Measurements from ENCODE around the gene ZP1. TPM values are rescaled to one million over a fixed set of nuclear protein-coding genes. Genes with fewer than 3 reads are reported as not detected.

Gene ZP1
- total and polyA plus RNA-seq, 2 of the 13 experiments (the other 11 are each of a cell fraction or from before 2014, with no cell fraction given) = 0.16 TPM; not detected in 1

DNA sequence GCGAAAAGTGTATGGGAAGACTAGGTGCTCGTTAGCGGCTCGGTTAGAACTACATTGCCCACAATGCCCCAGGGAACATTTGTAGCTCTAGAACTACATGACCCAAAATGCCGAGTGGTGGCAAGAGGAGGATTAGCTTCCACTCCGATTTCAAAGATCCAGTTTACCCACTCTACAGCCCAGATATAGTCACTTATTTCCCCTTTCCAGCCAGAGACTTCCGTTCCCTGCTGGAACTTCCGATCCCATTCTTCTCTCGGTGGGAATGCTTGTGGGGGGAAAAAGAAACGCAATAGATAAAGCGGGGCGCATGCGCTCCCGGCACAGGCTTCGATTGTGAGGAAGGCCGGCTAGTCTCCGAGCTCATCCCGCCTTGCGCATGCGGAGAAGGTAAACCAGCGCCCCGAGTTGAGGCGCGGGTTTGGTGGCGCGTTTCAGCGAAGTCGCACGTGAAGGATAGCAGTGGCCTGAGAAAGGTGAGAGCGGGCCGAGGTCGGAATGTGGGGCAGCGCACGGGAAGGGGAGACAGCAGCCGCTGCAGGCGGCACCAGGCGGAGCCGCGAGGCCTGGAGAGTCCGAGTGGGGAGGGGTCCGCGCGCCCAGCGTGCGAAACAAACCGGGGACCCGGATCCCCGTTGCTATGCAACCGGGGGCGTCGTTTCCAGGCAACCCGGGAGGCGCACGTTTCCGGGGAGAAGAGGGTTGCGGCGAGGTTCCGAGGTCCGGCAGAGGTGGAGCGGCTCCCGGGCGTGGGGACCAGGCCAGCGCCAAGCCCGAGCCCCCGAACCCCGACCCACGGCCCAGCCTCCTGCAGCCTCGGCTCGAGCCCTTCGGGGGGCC, 46.7 kb downstream of the ZP1 start, which contains the start of gene TMEM109 (continued):
- TF ChIP-seq, protein P1, sequence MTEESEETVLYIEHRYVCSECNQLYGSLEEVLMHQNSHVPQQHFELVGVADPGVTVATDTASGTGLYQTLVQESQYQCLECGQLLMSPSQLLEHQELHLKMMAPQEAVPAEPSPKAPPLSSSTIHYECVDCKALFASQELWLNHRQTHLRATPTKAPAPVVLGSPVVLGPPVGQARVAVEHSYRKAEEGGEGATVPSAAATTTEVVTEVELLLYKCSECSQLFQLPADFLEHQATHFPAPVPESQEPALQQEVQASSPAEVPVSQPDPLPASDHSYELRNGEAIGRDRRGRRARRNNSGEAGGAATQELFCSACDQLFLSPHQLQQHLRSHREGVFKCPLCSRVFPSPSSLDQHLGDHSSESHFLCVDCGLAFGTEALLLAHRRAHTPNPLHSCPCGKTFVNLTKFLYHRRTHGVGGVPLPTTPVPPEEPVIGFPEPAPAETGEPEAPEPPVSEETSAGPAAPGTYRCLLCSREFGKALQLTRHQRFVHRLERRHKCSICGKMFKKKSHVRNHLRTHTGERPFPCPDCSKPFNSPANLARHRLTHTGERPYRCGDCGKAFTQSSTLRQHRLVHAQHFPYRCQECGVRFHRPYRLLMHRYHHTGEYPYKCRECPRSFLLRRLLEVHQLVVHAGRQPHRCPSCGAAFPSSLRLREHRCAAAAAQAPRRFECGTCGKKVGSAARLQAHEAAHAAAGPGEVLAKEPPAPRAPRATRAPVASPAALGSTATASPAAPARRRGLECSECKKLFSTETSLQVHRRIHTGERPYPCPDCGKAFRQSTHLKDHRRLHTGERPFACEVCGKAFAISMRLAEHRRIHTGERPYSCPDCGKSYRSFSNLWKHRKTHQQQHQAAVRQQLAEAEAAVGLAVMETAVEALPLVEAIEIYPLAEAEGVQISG (CRISPR knock-in tag; IDR thresholded peaks at IDR 0.05) = peak; percentile 51; the same call in 1 of the 2 replicates
- TF ChIP-seq ZSCAN20 (CRISPR knock-in tag; IDR thresholded peaks at IDR 0.05; ENCODE audit: borderline replicate concordance) (0 out of 2 replicates have a peak, but pooled peaks have one; percentile 30), PRMT3 (CRISPR knock-in tag; IDR thresholded peaks at IDR 0.05; ENCODE audit: borderline replicate concordance, low read depth) (no peak), ZNF570 (CRISPR knock-in tag; IDR thresholded peaks at IDR 0.05; ENCODE audit: borderline replicate concordance) (no peak), NR1H2 (CRISPR knock-in tag; IDR thresholded peaks at IDR 0.05; ENCODE audit: borderline replicate concordance, low read depth) (no peak), ZNF850 (CRISPR knock-in tag; conservative IDR thresholded peaks at IDR 0.05) (no peak), KDM2A (CRISPR knock-in tag; IDR thresholded peaks at IDR 0.05; ENCODE audit: borderline replicate concordance, low read depth) (no peak), POLR2G (IDR thresholded peaks at IDR 0.05; ENCODE audit: low read depth, low read length) (0 out of 2 replicates have a peak, but pooled peaks have one; percentile 32), RFX5 (IDR thresholded peaks at IDR 0.05; ENCODE audit: low read depth, low read length) (no peak), SAFB2 (CRISPR knock-in tag; IDR thresholded peaks at IDR 0.05; ENCODE audit: borderline replicate concordance, low read depth) (no peak), ZNF546 (CRISPR knock-in tag; conservative IDR thresholded peaks at IDR 0.05) (0 out of 2 replicates have a peak, but pooled peaks have one; percentile 40), HNRNPH1 (optimal IDR thresholded peaks at IDR 0.05; ENCODE audit: low read depth, low read length) (no peak), CCDC6 (CRISPR knock-in tag; IDR thresholded peaks at IDR 0.05) (peak; percentile 79; the same call in 1 of the 2 replicates), ZNF7 (CRISPR knock-in tag; IDR thresholded peaks at IDR 0.05) (no peak), ZNF737 (CRISPR knock-in tag; IDR thresholded peaks at IDR 0.05; ENCODE audit: borderline replicate concordance) (no peak), PRPF4 (IDR thresholded peaks at IDR 0.05; ENCODE audit: low read depth, low read length, poor library complexity, severe bottlenecking) (no peak)
- TF ChIP-seq, protein P2, sequence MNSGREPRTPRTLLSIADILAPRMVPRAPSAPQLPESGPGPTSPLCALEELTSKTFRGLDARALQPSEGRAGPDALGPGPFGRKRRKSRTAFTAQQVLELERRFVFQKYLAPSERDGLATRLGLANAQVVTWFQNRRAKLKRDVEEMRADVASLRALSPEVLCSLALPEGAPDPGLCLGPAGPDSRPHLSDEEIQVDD (CRISPR knock-in tag; IDR thresholded peaks at IDR 0.05; ENCODE audit: borderline replicate concordance) = no peak; the same call in 1 of the 2 replicates
- TF ChIP-seq, protein P3, sequence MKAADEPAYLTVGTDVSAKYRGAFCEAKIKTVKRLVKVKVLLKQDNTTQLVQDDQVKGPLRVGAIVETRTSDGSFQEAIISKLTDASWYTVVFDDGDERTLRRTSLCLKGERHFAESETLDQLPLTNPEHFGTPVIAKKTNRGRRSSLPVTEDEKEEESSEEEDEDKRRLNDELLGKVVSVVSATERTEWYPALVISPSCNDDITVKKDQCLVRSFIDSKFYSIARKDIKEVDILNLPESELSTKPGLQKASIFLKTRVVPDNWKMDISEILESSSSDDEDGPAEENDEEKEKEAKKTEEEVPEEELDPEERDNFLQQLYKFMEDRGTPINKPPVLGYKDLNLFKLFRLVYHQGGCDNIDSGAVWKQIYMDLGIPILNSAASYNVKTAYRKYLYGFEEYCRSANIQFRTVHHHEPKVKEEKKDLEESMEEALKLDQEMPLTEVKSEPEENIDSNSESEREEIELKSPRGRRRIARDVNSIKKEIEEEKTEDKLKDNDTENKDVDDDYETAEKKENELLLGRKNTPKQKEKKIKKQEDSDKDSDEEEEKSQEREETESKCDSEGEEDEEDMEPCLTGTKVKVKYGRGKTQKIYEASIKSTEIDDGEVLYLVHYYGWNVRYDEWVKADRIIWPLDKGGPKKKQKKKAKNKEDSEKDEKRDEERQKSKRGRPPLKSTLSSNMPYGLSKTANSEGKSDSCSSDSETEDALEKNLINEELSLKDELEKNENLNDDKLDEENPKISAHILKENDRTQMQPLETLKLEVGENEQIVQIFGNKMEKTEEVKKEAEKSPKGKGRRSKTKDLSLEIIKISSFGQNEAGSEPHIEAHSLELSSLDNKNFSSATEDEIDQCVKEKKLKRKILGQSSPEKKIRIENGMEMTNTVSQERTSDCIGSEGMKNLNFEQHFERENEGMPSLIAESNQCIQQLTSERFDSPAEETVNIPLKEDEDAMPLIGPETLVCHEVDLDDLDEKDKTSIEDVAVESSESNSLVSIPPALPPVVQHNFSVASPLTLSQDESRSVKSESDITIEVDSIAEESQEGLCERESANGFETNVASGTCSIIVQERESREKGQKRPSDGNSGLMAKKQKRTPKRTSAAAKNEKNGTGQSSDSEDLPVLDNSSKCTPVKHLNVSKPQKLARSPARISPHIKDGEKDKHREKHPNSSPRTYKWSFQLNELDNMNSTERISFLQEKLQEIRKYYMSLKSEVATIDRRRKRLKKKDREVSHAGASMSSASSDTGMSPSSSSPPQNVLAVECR (CRISPR knock-in tag; IDR thresholded peaks at IDR 0.05; ENCODE audit: borderline replicate concordance) = peak; percentile 30; the same call in 1 of the 2 replicates
- TF ChIP-seq, protein P4, sequence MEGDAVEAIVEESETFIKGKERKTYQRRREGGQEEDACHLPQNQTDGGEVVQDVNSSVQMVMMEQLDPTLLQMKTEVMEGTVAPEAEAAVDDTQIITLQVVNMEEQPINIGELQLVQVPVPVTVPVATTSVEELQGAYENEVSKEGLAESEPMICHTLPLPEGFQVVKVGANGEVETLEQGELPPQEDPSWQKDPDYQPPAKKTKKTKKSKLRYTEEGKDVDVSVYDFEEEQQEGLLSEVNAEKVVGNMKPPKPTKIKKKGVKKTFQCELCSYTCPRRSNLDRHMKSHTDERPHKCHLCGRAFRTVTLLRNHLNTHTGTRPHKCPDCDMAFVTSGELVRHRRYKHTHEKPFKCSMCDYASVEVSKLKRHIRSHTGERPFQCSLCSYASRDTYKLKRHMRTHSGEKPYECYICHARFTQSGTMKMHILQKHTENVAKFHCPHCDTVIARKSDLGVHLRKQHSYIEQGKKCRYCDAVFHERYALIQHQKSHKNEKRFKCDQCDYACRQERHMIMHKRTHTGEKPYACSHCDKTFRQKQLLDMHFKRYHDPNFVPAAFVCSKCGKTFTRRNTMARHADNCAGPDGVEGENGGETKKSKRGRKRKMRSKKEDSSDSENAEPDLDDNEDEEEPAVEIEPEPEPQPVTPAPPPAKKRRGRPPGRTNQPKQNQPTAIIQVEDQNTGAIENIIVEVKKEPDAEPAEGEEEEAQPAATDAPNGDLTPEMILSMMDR (CRISPR knock-in tag; IDR thresholded peaks at IDR 0.05) = no peak
